Mesenchymal stem cell (in vitro differentiated cells and primary cell): ENCODE results near the gene CD59.

Experiments used
- DNase-seq: peaks from one replicate; pipeline ENCODE4 v3.0.0-alpha.2; 2013
- H2AFZ ChIP-seq: one replicate; pipeline ENCODE4 v1.6.1; 2013; ENCODE audit warnings: low read depth, mild to moderate bottlenecking, control low read depth, inconsistent platforms, low read length, moderate library complexity
- H2AK5ac ChIP-seq: 2 replicates; pipeline ENCODE4 v1.6.1; 2013; ENCODE audit warnings: low read length, moderate library complexity, mild to moderate bottlenecking, inconsistent platforms; ENCODE audit not compliant: severe bottlenecking
- H2BK120ac ChIP-seq: one replicate; pipeline ENCODE4 v1.6.1; 2013; ENCODE audit warnings: low read depth, mild to moderate bottlenecking, inconsistent platforms, low read length, moderate library complexity
- H2BK12ac ChIP-seq, 2 experiments: one replicate each; pipeline ENCODE4 v1.6.1; 2013; ENCODE audit warnings: inconsistent platforms in 2 of 2, low read length in 2 of 2, mild to moderate bottlenecking in 2 of 2, moderate library complexity in 2 of 2, control low read depth in 1 of 2
- H2BK15ac ChIP-seq: one replicate; pipeline ENCODE4 v1.6.1; 2013; ENCODE audit warnings: mild to moderate bottlenecking, low read depth, inconsistent platforms; ENCODE audit not compliant: poor library complexity, severe bottlenecking
- H2BK5ac ChIP-seq: 2 replicates; pipeline ENCODE4 v1.6.1; 2013; ENCODE audit warnings: low read depth, mild to moderate bottlenecking, low read length, control low read depth, inconsistent platforms; ENCODE audit not compliant: poor library complexity, severe bottlenecking
- H3K14ac ChIP-seq, 2 experiments: one replicate each; pipeline ENCODE4 v1.6.1; 2013; ENCODE audit warnings: inconsistent platforms in 2 of 2, low read length in 2 of 2, control low read depth in 1 of 2, mild to moderate bottlenecking in 1 of 2, moderate library complexity in 1 of 2
- H3K18ac ChIP-seq, 2 experiments: one replicate each; pipeline ENCODE4 v1.6.1; 2013; ENCODE audit warnings: inconsistent platforms in 2 of 2, low read length in 2 of 2, control low read depth in 1 of 2, low read depth in 1 of 2, mild to moderate bottlenecking in 1 of 2
- H3K23ac ChIP-seq, 2 experiments: one replicate each; pipeline ENCODE4 v1.6.1; 2013; ENCODE audit warnings: inconsistent platforms in 2 of 2, low read length in 2 of 2, mild to moderate bottlenecking in 2 of 2, moderate library complexity in 2 of 2, control low read depth in 1 of 2
- H3K27ac ChIP-seq: 2 replicates; pipeline ENCODE4 v1.5.1; 2013; ENCODE audit warnings: mild to moderate bottlenecking, moderate library complexity, low read length, control low read depth, inconsistent platforms; ENCODE audit not compliant: poor library complexity, severe bottlenecking
- H3K27me3 ChIP-seq, 2 experiments: 2 replicates each; pipeline versions ENCODE4 v1.6.1 to v1.7.0; 2013; ENCODE audit warnings: low read length in 2 of 2, mild to moderate bottlenecking in 2 of 2, moderate library complexity in 2 of 2, control low read depth in 1 of 2, inconsistent platforms in 1 of 2; ENCODE audit not compliant: control insufficient read depth in 1 of 2, insufficient read depth in 1 of 2
- H3K36me3 ChIP-seq, 2 experiments: 2 replicates each; pipeline versions ENCODE4 v1.6.1 to v1.7.0; 2013; ENCODE audit warnings: low read length in 2 of 2, control low read depth in 1 of 2, inconsistent platforms in 1 of 2, low read depth in 1 of 2, mild to moderate bottlenecking in 1 of 2; ENCODE audit not compliant: insufficient read depth in 2 of 2, control insufficient read depth in 1 of 2
- H3K4ac ChIP-seq, 2 experiments: one replicate each; pipeline ENCODE4 v1.6.1; 2013; ENCODE audit warnings: inconsistent platforms in 2 of 2, low read length in 2 of 2, mild to moderate bottlenecking in 2 of 2, moderate library complexity in 2 of 2, control low read depth in 1 of 2, low read depth in 1 of 2
- H3K4me1 ChIP-seq: 2 replicates; pipeline ENCODE4 v1.6.1; 2013; ENCODE audit warnings: low read depth, low read length, control low read depth; ENCODE audit not compliant: control insufficient read depth, insufficient read depth
- H3K4me2 ChIP-seq: 2 replicates; pipeline ENCODE4 v1.6.1; 2013; ENCODE audit warnings: low read length, mild to moderate bottlenecking, inconsistent platforms; ENCODE audit not compliant: poor library complexity, severe bottlenecking
- H3K4me3 ChIP-seq, 2 experiments: 2 replicates each; pipeline versions ENCODE4 v1.5.1 to v1.7.0; 2013; ENCODE audit warnings: low read length in 2 of 2, mild to moderate bottlenecking in 2 of 2, control low read depth in 1 of 2, low read depth in 1 of 2; ENCODE audit not compliant: insufficient read depth in 1 of 2
- H3K79me1 ChIP-seq: replicated peaks from 2 replicates; pipeline ENCODE4 v1.6.1; 2013; ENCODE audit warnings: mild to moderate bottlenecking, control low read depth, low read length, inconsistent platforms; ENCODE audit not compliant: poor library complexity, severe bottlenecking
- H3K9ac ChIP-seq: 2 replicates; pipeline ENCODE4 v1.7.0; 2013; ENCODE audit warnings: mild to moderate bottlenecking, low read length, moderate library complexity
- H3K9me3 ChIP-seq: 2 replicates; pipeline ENCODE4 v1.7.0; 2013; ENCODE audit warnings: mild to moderate bottlenecking, low read length; ENCODE audit not compliant: control insufficient read depth
- H4K8ac ChIP-seq: one replicate; pipeline ENCODE4 v1.6.1; 2013; ENCODE audit warnings: inconsistent platforms, mild to moderate bottlenecking, low read length, moderate library complexity
- H4K91ac ChIP-seq: one replicate; pipeline ENCODE4 v1.6.1; 2013; ENCODE audit warnings: mild to moderate bottlenecking, low read length, inconsistent platforms
- WGBS: methylation state at CpG from one replicate; pipeline ENCODE4 v1.1.7; 2013; ENCODE audit warnings: mixed read lengths; 5-methylcytosine and 5-hydroxymethylcytosine counted together

The CD59 gene

GRCh38 chr11:33668951-33669596 is 67.1 kb downstream of the CD59 start:
- H3K4me3 ChIP-seq: no peak overlapping the region
- H3K27me3 ChIP-seq: no peaks in the 10 kb centered on the region
- H2AFZ ChIP-seq: no peak overlapping the region

GRCh38 chr11:33668468-33668825 is 67.8 kb downstream of the CD59 start:
- Histone ChIP-seq H3K14ac (no peak overlapping the region), H2AFZ (no peak overlapping the region), H3K23ac (no peak overlapping the region), H4K8ac (no peak overlapping the region), H3K4me2 (no peak overlapping the region), H3K4ac (no peak overlapping the region), H2BK12ac (no peak overlapping the region), H2BK120ac (no peak overlapping the region), H2BK5ac (no peak overlapping the region), H2AK5ac (no peak overlapping the region), H3K9me3 (no peaks in the 10 kb centered on the region), H3K27ac (no peak overlapping the region), H4K91ac (no peak overlapping the region), H3K4me1 (peaks cover 2% of the 10 kb centered on the region), H3K18ac (no peak overlapping the region), H3K9ac (no peak overlapping the region), H2BK15ac (no peak overlapping the region), H3K79me1 (no peaks in the 10 kb centered on the region), H3K27me3 (no peaks in the 10 kb centered on the region), H3K4me3 (no peak overlapping the region), H3K36me3 (peaks cover 12 to 67% of the 10 kb centered on the region in 2 experiments)
- 94% methylated on average over 5 of the region's 6 CpGs for WGBS
- no peak for DNase-seq

More at GRCh38 chr11:33668951-33669596, 67.1 kb downstream of the CD59 start:
- Histone ChIP-seq H2BK12ac (no peak overlapping the region), H2BK5ac (no peak overlapping the region), H4K91ac (no peak overlapping the region), H3K9ac (no peak overlapping the region), H2BK120ac (no peak overlapping the region), H2BK15ac (no peak overlapping the region), H3K18ac (no peak overlapping the region), H3K79me1 (no peaks in the 10 kb centered on the region), H3K23ac (no peak overlapping the region), H3K14ac (no peak overlapping the region), H3K27ac (no peak overlapping the region), H4K8ac (no peak overlapping the region), H3K4ac (no peak overlapping the region), H3K4me1 (peaks cover 4% of the 10 kb centered on the region), H3K4me2 (no peak overlapping the region), H3K36me3 (peaks cover 12 to 61% of the 10 kb centered on the region in 2 experiments), H2AK5ac (no peak overlapping the region), H3K9me3 (no peaks in the 10 kb centered on the region)
- WGBS: 95% methylated on average over 6 of the region's 6 CpGs
- DNase-seq: no peak

GRCh38 chr11:33667819-33668467 is 68.3 kb downstream of the CD59 start:
- Histone ChIP-seq H2BK120ac (no peak overlapping the region), H4K91ac (no peak overlapping the region), H3K4me1 (peaks cover 2% of the 10 kb centered on the region), H2BK15ac (no peak overlapping the region), H3K18ac (no peak overlapping the region), H3K4me2 (no peak overlapping the region), H3K23ac (no peak overlapping the region), H3K79me1 (no peaks in the 10 kb centered on the region), H3K14ac (no peak overlapping the region), H3K27ac (no peak overlapping the region), H3K4ac (no peak overlapping the region), H2BK12ac (no peak overlapping the region), H4K8ac (no peak overlapping the region), H3K9me3 (no peaks in the 10 kb centered on the region), H2AK5ac (no peak overlapping the region), H3K4me3 (no peak overlapping the region), H2AFZ (no peak overlapping the region), H3K9ac (no peak overlapping the region), H3K36me3 (peaks cover 12 to 72% of the 10 kb centered on the region in 2 experiments), H3K27me3 (no peaks in the 10 kb centered on the region), H2BK5ac (no peak overlapping the region)
- DNase-seq: no peak
- 92% methylated on average over 18 of the region's 18 CpGs for WGBS

GRCh38 chr11:33665350-33666106 is 70.7 kb downstream of the CD59 start:
- no peak overlapping the region for H3K18ac ChIP-seq

More at GRCh38 chr11:33665350-33666106, 70.7 kb downstream of the CD59 start:
- Histone ChIP-seq H2BK15ac (no peak overlapping the region), H2AK5ac (no peak overlapping the region), H3K27me3 (no peaks in the 10 kb centered on the region), H3K14ac (no peak overlapping the region), H2BK12ac (no peak overlapping the region), H2AFZ (no peak overlapping the region), H3K79me1 (no peaks in the 10 kb centered on the region), H3K23ac (no peak overlapping the region), H3K4me2 (no peak overlapping the region), H2BK120ac (no peak overlapping the region), H2BK5ac (no peak overlapping the region), H3K9me3 (no peaks in the 10 kb centered on the region), H3K4me1 (peaks cover 2% of the 10 kb centered on the region), H4K91ac (no peak overlapping the region), H3K4me3 (no peak overlapping the region), H3K4ac (no peak overlapping the region), H4K8ac (no peak overlapping the region), H3K9ac (no peak overlapping the region), H3K36me3 (peaks cover 14 to 85% of the 10 kb centered on the region in 2 experiments), H3K27ac (no peak overlapping the region)
- DNase-seq: no peak
- WGBS: 79% methylated on average over 6 of the region's 6 CpGs
